ENCODE results near the gene SACM1L. TPM values are rescaled to one million over a fixed set of nuclear protein-coding genes. Genes with fewer than 3 reads are reported as not detected.
A peak's percentile ranks its signal among the peaks of the same experiment; 100 is the strongest.

The SACM1L gene
- total and polyA plus RNA-seq, 2 donors (not counting 3 experiments of a cell fraction or from before 2014, with no cell fraction given): 11.9 to 39.9 TPM

- Histone ChIP-seq H3K4me2 (ENCODE audit: insufficient read depth, low read length) (peak overlapping the region; percentile 97), H2AFZ (ENCODE audit: low read depth, low read length) (peak overlapping the region; percentile 63), H3K4me3 (replicated peaks in 1 of 3; ENCODE audit: insufficient read depth in 1 of 3, low read depth in 1 of 3, low read length in 3 of 3) (peak overlapping the region; percentile 90 to 97 (median 94)), H3K27ac (ENCODE audit: insufficient read depth, low read depth, low read length) (peak overlapping the region; percentile 77), H3K9ac (replicated peaks; ENCODE audit: extremely low read depth, insufficient read depth, low read length) (peak overlapping the region; percentile 92), H3K27me3 (ENCODE audit: control insufficient read depth in 2 of 2, insufficient read depth in 2 of 2, low read length in 2 of 2) (no peaks in the 10 kb centered on the region), H3K79me2 (ENCODE audit: control insufficient read depth, insufficient read depth, low read length) (peaks cover 54% of the 10 kb centered on the region), H3K9me3 (replicated peaks; ENCODE audit: control insufficient read depth, insufficient read depth, low read length) (no peaks in the 10 kb centered on the region), H4K20me1 (replicated peaks; ENCODE audit: control insufficient read depth, extremely low read depth, insufficient read depth, low read length) (no peaks in the 10 kb centered on the region), H3K4me1 (ENCODE audit: control insufficient read depth, extremely low read depth, insufficient read depth, low read length) (peaks cover 37% of the 10 kb centered on the region), H3K9me1 (replicated peaks; ENCODE audit: control insufficient read depth, extremely low read depth, insufficient read depth, low read length) (no peaks in the 10 kb centered on the region), H3K36me3 (ENCODE audit: control insufficient read depth in 2 of 2, extremely low read depth in 1 of 2, insufficient read depth in 2 of 2, low read length in 2 of 2) (peaks cover 0 to 6% of the 10 kb centered on the region in 2 experiments)
- peak; percentile 55 for DNase-seq (ENCODE audit: low read depth, low spot score)
- no peak for FAIRE-seq
- ChIA-PET POLR2A (interaction anchor here (0.6 to 0.7 kb wide), 2 partner anchors 36 to 95 kb away, joined by 3 to 4 read pairs; partner anchors contain the start of gene LIMD1), CTCF (interaction anchor here (0.6 to 2.4 kb wide), 11 partner anchors 15 to 464 kb away, joined by 3 to 18 read pairs (median 5); partner anchors contain the start of gene TMEM158)
- dilution Hi-C loops (cut with MboI; ENCODE audit: extremely low pct_ligation_motif_present, low sequenced_read_pairs) (no loop called here), intact Hi-C loops (cut with micrococcal nuclease) (loop anchor here (1.0 to 10.0 kb wide), 4 partner anchors 21 to 1175 kb away; no protein-coding TSS in a partner anchor)
- no peak for TF ChIP-seq JUN (IDR thresholded peaks at IDR 0.05; ENCODE audit: borderline replicate concordance, insufficient read depth, insufficient read length, low read depth)
- no TSS peak for BruUV-seq (replicated peaks)
Observed at GRCh38 chr3:45689787-45690145, 570 bp downstream of the SACM1L start.

- Histone ChIP-seq H3K4me3 (replicated peaks in 1 of 3; ENCODE audit: insufficient read depth in 1 of 3, low read depth in 1 of 3, low read length in 3 of 3) (peak overlapping the region; percentile 90 to 97 (median 94)), H3K27ac (ENCODE audit: insufficient read depth, low read depth, low read length) (no peak overlapping the region), H4K20me1 (replicated peaks; ENCODE audit: control insufficient read depth, extremely low read depth, insufficient read depth, low read length) (no peaks in the 10 kb centered on the region), H3K9me3 (replicated peaks; ENCODE audit: control insufficient read depth, insufficient read depth, low read length) (no peaks in the 10 kb centered on the region), H3K4me2 (ENCODE audit: insufficient read depth, low read length) (peak overlapping the region; percentile 97), H3K4me1 (ENCODE audit: control insufficient read depth, extremely low read depth, insufficient read depth, low read length) (peaks cover 37% of the 10 kb centered on the region), H3K79me2 (ENCODE audit: control insufficient read depth, insufficient read depth, low read length) (peaks cover 61% of the 10 kb centered on the region), H3K9ac (replicated peaks; ENCODE audit: extremely low read depth, insufficient read depth, low read length) (peak overlapping the region; percentile 92), H3K36me3 (ENCODE audit: control insufficient read depth in 2 of 2, extremely low read depth in 1 of 2, insufficient read depth in 2 of 2, low read length in 2 of 2) (peaks cover 0 to 6% of the 10 kb centered on the region in 2 experiments), H2AFZ (ENCODE audit: low read depth, low read length) (no peak overlapping the region), H3K27me3 (ENCODE audit: control insufficient read depth in 2 of 2, insufficient read depth in 2 of 2, low read length in 2 of 2) (no peaks in the 10 kb centered on the region), H3K9me1 (replicated peaks; ENCODE audit: control insufficient read depth, extremely low read depth, insufficient read depth, low read length) (no peaks in the 10 kb centered on the region)
- peak; percentile 23 for DNase-seq (ENCODE audit: low read depth, low spot score)
- FAIRE-seq: no peak
- ChIA-PET POLR2A (interaction anchor here (0.7 kb wide), 1 partner anchor 96 kb away, joined by 3 read pairs; the partner anchor contains the start of gene LIMD1), CTCF (interaction anchor here (1.2 to 2.4 kb wide), 6 partner anchors 14 to 465 kb away, joined by 3 to 18 read pairs (median 6); partner anchors contain the start of gene TMEM158)
- TF ChIP-seq JUN (IDR thresholded peaks at IDR 0.05; ENCODE audit: borderline replicate concordance, insufficient read depth, insufficient read length, low read depth): no peak
- TF ChIP-seq EZH2 (IDR thresholded peaks at IDR 0.05; ENCODE audit: borderline replicate concordance, low read depth, low read length, severe bottlenecking): no peak
- TF ChIP-seq POLR2AphosphoS5 (IDR thresholded peaks at IDR 0.05; ENCODE audit: insufficient read depth, low read depth, low read length): no peak
- no peak for TF ChIP-seq MYC (IDR thresholded peaks at IDR 0.05; ENCODE audit: low read depth, low read length)
- TF ChIP-seq FOS (IDR thresholded peaks at IDR 0.05; ENCODE audit: borderline replicate concordance, insufficient read depth, low read length): no peak
- no peak for TF ChIP-seq POLR2A (IDR thresholded peaks at IDR 0.05; ENCODE audit: low read depth, low read length)
- no peak for TF ChIP-seq CTCF (IDR thresholded peaks at IDR 0.05; ENCODE audit: extremely low read depth in 1 of 2, insufficient read depth in 1 of 2, low read depth in 1 of 2, low read length in 2 of 2)
- no peak for TF ChIP-seq GATA2 (IDR thresholded peaks at IDR 0.05; ENCODE audit: insufficient read depth, insufficient read length, low read depth, low read length)
- TF ChIP-seq MAX (IDR thresholded peaks at IDR 0.05; ENCODE audit: insufficient read depth, insufficient read length): no peak
- dilution Hi-C loops (cut with MboI; ENCODE audit: extremely low pct_ligation_motif_present, low sequenced_read_pairs) (no loop called here), intact Hi-C loops (cut with micrococcal nuclease) (no loop called here)
- no TSS peak for BruUV-seq (replicated peaks)
Observed at GRCh38 chr3:45690336-45691035, 1.3 kb downstream of the SACM1L start.

Data from endothelial cell of umbilical vein (primary cell).